NCI-H2107 (cell line): ENCODE data around the gene SPATA2.
"Not testable (repeated sequence)": the region's sequence is repeated elsewhere in the genome, so short reads cannot be mapped to it uniquely, and the experiment has no call there.

Experiments used
- DNase-seq: peaks from one replicate; lab custom pipeline; 2025; lab: John Stamatoyannopoulos, UW

The SPATA2 gene

GRCh38 chr20:49885558-49886332 is 29.6 kb downstream of the SPATA2 start:
- no peak for DNase-seq

GRCh38 chr20:49883246-49883802 is 32.0 kb downstream of the SPATA2 start:
- no peak for DNase-seq

DNA sequence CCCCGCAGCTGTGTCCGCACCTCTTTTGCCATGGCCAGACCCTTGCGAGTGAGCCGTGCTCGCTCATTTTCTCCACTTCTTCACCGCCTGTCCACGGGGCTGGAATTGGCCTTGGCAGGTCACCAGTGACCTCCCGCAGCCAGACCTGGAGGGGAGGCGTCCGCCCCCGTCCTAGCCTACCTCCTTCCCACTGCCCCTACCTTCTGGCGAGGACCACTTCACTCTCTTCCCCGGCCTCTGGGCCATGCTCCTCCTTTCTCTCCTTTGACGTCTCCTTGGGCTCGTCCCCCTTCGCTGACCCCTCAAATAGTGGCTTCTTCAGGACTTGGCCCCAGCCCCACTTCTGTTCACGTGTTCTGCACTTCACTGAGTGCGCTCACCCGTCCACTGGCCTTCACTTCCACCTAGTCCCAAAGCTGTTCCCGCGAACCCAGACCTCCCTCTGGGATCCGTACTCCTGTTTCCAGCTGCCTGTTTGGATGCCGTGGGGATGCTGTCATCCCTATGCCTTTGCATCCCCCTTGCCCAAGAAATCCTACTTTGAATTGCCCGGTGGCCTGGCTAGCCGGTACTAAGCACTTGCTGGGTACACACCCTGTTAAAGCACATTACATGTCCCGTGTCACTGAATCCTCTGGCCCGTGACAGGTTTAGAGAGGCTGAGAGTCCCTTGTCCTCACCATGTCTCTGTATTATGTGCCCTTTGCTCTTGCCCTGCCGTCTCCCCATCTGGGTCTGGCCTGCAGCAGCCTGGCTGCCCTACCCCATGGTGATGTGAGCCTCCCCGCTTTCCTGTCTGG is 33.0 kb downstream of the SPATA2 start:
- no peak for DNase-seq

DNA sequence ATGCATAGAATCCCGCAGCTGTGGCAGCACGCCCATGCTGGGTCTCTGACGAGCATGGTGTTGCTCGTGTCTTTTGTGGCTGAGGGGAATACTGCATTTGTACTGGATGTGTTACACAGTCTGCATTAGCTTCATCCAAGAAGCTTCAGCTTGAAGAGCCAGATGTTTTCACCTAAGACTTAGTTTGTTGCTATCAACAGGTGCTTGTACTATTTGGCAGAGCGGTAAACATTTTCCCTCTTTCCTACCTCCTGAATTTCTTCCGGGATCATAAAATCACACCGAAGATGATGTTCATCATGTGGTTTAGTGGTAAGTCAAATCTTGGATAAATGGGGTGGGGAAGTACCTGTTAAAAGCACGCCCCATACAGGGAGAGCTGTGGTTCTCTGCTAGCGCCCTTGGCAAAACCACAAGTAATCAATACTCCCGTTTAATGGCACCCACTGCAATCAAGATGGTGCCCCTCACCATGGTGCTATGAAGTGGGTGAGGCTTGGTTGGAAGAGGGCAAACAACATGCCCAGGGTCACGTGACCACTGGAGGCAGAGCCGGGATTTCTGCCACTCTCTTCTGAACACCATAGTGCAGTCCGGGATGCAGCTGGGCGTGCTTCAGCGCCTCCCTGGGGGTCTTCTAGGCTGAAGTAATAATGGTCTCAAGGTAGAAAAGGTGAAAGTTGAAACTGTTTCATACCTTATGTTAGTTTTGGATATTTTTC is 34.4 kb downstream of the SPATA2 start:
- peak; percentile 23 for DNase-seq

DNA sequence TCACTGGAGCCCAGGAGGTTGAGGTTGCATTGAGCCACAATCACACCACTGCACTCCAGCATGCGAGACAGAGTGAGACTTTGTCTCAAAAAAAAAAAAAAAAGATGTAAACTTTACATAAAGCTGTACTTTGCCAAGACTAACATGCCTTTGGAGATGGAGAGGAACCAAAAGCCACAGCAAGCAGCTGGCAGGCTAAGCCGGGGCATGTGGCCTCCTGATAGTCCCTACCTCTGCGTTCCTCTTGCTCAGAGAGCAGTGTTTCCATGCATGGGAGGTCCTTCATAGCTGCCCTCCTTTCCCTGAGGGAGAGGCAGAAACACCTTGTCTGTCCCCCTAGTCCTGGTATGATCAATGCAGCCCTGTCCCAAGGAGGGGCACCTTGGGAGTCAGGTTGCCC is 35.2 kb downstream of the SPATA2 start:
- no peak for DNase-seq

GRCh38 chr20:49878977-49879376 is 36.4 kb downstream of the SPATA2 start:
- DNase-seq, result no peak

GRCh38 chr20:49877386-49877921 is 37.9 kb downstream of the SPATA2 start:
- DNase-seq, result no peak

- no peak for DNase-seq
Measured at GRCh38 chr20:49874696-49875095, 40.6 kb downstream of the SPATA2 start.

DNA sequence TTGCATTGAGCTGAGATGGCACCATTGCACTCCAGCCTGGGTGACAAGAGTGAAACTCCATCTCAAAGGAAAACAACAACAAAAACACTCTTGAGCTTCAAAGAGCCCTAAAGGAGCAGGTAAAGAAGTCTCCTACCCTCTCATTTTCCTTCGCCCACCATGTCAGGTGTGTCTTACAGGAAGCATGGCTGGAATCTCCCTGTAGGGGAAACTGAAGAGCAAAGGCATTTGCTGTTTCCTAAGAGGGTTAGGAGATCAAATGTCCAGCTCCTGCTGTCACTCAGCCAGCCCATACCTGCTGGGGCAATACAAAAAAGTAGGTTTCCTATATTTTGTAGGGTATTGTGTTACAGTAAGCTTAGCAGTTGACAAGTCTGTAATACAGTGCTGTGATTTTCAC is 43.3 kb downstream of the SPATA2 start:
- no peak for DNase-seq

- DNase-seq, result no peak
Measured at GRCh38 chr20:49871391-49871948, 43.9 kb downstream of the SPATA2 start.

DNA sequence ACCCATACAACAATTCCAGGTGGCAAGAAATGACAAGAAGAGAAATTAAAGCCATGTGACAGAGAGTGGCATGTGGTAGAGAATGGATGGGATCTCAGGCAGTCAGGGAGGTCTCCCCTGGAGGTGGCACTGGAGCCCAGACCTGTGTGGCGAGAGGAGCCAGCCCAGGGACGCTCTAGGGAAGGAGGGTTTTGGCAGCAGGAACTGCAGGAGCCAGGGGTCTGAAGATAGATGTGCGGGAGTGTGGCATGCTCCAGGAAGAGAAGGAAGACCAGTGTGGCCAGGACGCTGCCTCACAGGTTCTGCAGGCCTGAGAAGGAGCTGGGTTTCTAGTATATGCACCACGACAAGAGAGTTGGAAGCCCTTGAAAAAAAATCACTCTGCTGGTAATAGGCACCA is 45.1 kb downstream of the SPATA2 start:
- no peak for DNase-seq

GRCh38 chr20:49868964-49869363 is 46.4 kb downstream of the SPATA2 start:
- no peak for DNase-seq

DNA sequence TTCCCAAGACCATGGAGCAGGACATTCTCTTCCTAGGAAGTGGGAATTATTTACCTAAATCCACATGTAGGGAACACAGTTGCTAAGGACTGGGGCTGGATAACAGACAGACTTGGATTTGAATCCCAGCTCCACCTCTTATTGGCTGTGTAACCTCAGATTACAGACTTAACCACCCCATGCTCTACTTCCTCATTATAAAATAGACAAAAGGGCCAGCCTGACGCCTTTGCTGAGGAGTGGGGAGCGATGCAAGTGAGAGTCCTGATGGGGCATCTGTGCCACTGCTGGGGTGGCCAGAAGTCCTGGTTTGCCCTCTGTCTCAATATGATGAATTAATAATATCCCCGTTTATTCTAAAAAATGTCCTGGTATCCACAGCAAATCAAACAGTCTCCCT is 46.8 kb downstream of the SPATA2 start:
- no peak for DNase-seq

- no peak for DNase-seq
Measured at GRCh38 chr20:49867453-49868215, 47.7 kb downstream of the SPATA2 start.

- DNase-seq, result no peak
Measured at GRCh38 chr20:49866051-49866450, 49.3 kb downstream of the SPATA2 start.

GRCh38 chr20:49865559-49865958 is 49.8 kb downstream of the SPATA2 start:
- DNase-seq, result no peak

DNA sequence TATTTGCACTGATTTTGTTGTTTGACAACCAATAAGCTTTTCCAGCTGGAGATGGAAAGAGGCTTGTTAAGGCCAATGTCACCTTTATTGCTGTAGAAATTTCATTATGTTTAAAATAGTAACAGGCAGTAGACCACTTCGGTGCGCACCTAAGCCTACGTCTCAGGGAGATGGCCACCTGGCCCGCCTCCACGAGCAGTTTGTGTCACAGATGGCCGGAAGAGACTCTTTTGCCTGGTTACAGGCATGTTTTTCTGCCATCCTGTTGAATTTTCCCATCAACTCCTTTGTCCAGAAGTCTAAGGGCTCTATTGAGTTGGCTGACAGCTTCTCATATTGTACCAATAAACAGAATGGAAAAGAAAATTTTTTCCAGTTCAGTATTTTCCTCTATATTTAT is 51.7 kb downstream of the SPATA2 start:
- DNase-seq, result no peak

DNA sequence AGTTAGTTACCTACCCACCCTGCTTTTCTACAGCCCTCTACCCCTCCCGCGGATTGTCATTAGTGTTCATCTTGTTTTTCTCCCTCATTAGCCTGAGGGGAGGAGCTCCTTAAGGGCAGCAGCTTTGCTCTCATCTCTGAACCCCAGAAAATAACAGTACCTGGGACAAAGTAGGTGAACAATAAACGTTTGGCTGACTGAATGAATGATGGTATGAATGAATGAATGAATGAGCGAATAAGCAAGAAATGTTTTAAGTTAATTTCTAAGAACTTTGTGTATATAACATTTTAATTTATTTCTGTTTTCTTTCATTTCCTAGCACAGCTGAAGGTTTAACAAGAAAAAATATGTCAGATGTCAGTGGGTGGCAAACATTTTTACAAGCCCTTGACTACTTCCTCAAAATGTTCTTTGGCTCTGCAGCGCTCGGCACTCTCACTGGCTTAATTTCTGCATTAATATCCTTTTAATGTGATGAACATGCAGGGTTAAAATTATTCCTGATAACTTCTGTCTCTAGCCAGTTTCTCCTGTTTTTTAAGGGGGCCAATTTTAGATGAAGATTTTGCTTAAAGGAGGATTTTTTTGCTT is 52.6 kb downstream of the SPATA2 start:
- DNase-seq, result no peak

DNA sequence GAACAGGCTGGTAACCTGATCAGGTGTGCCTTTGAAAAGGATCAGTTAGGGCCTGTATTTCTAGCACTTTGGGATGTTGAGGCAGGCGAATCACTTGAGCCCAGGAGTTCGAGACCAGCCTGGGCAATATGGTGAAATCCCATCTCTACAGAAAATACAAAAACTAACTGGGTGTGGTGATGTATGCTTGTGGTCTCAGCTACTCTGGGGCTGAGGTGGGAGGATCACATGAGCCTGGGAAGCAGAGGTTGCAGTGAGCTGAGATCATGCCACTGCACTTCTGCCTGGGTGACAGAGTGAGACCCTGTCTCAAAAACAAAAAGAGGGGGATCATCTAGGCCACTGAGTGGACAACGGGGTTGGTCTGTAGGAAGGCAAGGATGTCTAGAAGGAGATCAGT is 54.1 kb downstream of the SPATA2 start:
- not testable (repeated sequence) for DNase-seq

- DNase-seq, result no peak
Measured at GRCh38 chr20:49859807-49860206, 55.5 kb downstream of the SPATA2 start.

GRCh38 chr20:49859011-49859410 is 56.3 kb downstream of the SPATA2 start:
- no peak for DNase-seq
